ENCODE measurements around the gene PPFIBP2. TPM values are rescaled to one million over a fixed set of nuclear protein-coding genes. Genes with fewer than 3 reads are reported as not detected.

PPFIBP2 gene
- total RNA-seq, 3 donors from 2014 or later: 2.6 to 5.4 (median 3.5) TPM

GRCh38 chr11:7544021-7544420 lies 30.2 kb downstream of the PPFIBP2 start:
- Mint-ChIP-seq H3K36me3 (ENCODE audit: insufficient read depth) (peaks cover 2% of the 10 kb centered on the region), H3K4me1 (ENCODE audit: low read depth) (peaks cover 3% of the 10 kb centered on the region), H3K9me3 (no peaks in the 10 kb centered on the region)

GRCh38 chr11:7545611-7546010 lies 31.8 kb downstream of the PPFIBP2 start:
- Mint-ChIP-seq H3K9me3 (no peaks in the 10 kb centered on the region), H3K36me3 (ENCODE audit: insufficient read depth) (peaks cover 8% of the 10 kb centered on the region), H3K27me3 (ENCODE audit: low read depth) (peaks cover 2% of the 10 kb centered on the region), H3K4me3 (no peak overlapping the region), H3K4me1 (ENCODE audit: low read depth) (no peaks in the 10 kb centered on the region)
- DNase-seq (no peak), ATAC-seq (no peak)

More at GRCh38 chr11:7544021-7544420, 30.2 kb downstream of the PPFIBP2 start:
- DNase-seq: no peak
- peaks cover 2% of the 10 kb centered on the region for H3K27me3 Mint-ChIP-seq (ENCODE audit: low read depth)
- no peak for ATAC-seq
- H3K4me3 Mint-ChIP-seq: no peak overlapping the region

GRCh38 chr11:7546324-7546791 lies 32.6 kb downstream of the PPFIBP2 start:
- H3K36me3 Mint-ChIP-seq (ENCODE audit: insufficient read depth): peaks cover 8% of the 10 kb centered on the region
- ATAC-seq (no peak), DNase-seq (no peak)
- no peak overlapping the region for H3K4me3 Mint-ChIP-seq
- no peaks in the 10 kb centered on the region for H3K4me1 Mint-ChIP-seq (ENCODE audit: low read depth)
- no peaks in the 10 kb centered on the region for H3K9me3 Mint-ChIP-seq
- H3K27me3 Mint-ChIP-seq (ENCODE audit: low read depth): peaks cover 2% of the 10 kb centered on the region

- Mint-ChIP-seq H3K36me3 (ENCODE audit: insufficient read depth) (peaks cover 14% of the 10 kb centered on the region), H3K9me3 (no peaks in the 10 kb centered on the region), H3K4me1 (ENCODE audit: low read depth) (no peaks in the 10 kb centered on the region), H3K27me3 (ENCODE audit: low read depth) (peaks cover 2% of the 10 kb centered on the region), H3K4me3 (no peak overlapping the region)
- ATAC-seq (no peak), DNase-seq (no peak)
Observed at GRCh38 chr11:7547687-7548086, 33.9 kb downstream of the PPFIBP2 start.

GRCh38 chr11:7548659-7549274 lies 35.0 kb downstream of the PPFIBP2 start:
- Mint-ChIP-seq H3K36me3 (ENCODE audit: insufficient read depth) (peaks cover 17% of the 10 kb centered on the region), H3K4me3 (no peak overlapping the region), H3K27me3 (ENCODE audit: low read depth) (peaks cover 2% of the 10 kb centered on the region), H3K9me3 (no peaks in the 10 kb centered on the region), H3K4me1 (ENCODE audit: low read depth) (no peaks in the 10 kb centered on the region)
- ATAC-seq (peak in 1 of 2 donors; percentile 72), DNase-seq (no peak)

- Mint-ChIP-seq H3K4me1 (ENCODE audit: low read depth) (no peaks in the 10 kb centered on the region), H3K36me3 (ENCODE audit: insufficient read depth) (peaks cover 16% of the 10 kb centered on the region), H3K4me3 (no peak overlapping the region), H3K27me3 (ENCODE audit: low read depth) (peaks cover 2% of the 10 kb centered on the region), H3K9me3 (no peaks in the 10 kb centered on the region)
- ATAC-seq: no peak
- no peak for DNase-seq
Observed at GRCh38 chr11:7549681-7550080, 35.9 kb downstream of the PPFIBP2 start.

GRCh38 chr11:7551571-7551970 lies 37.8 kb downstream of the PPFIBP2 start:
- no peaks in the 10 kb centered on the region for H3K4me1 Mint-ChIP-seq (ENCODE audit: low read depth)
- DNase-seq (no peak), ATAC-seq (no peak)
- no peaks in the 10 kb centered on the region for H3K9me3 Mint-ChIP-seq
- no peaks in the 10 kb centered on the region for H3K27me3 Mint-ChIP-seq (ENCODE audit: low read depth)
- no peak overlapping the region for H3K4me3 Mint-ChIP-seq
- H3K36me3 Mint-ChIP-seq (ENCODE audit: insufficient read depth): peaks cover 17% of the 10 kb centered on the region

- Mint-ChIP-seq H3K27me3 (ENCODE audit: low read depth) (no peaks in the 10 kb centered on the region), H3K4me3 (no peak overlapping the region), H3K36me3 (ENCODE audit: insufficient read depth) (peaks cover 17% of the 10 kb centered on the region), H3K4me1 (ENCODE audit: low read depth) (no peaks in the 10 kb centered on the region), H3K9me3 (no peaks in the 10 kb centered on the region)
- ATAC-seq (no peak), DNase-seq (no peak)
Observed at GRCh38 chr11:7552666-7553065, 38.9 kb downstream of the PPFIBP2 start.

GRCh38 chr11:7555052-7555699 lies 41.4 kb downstream of the PPFIBP2 start:
- no peak overlapping the region for H3K4me3 Mint-ChIP-seq
- H3K4me1 Mint-ChIP-seq (ENCODE audit: low read depth): no peaks in the 10 kb centered on the region
- H3K27me3 Mint-ChIP-seq (ENCODE audit: low read depth): no peaks in the 10 kb centered on the region
- peaks cover 11% of the 10 kb centered on the region for H3K36me3 Mint-ChIP-seq (ENCODE audit: insufficient read depth)
- no peak for ATAC-seq
- DNase-seq: no peak
- no peaks in the 10 kb centered on the region for H3K9me3 Mint-ChIP-seq

- peaks cover 2% of the 10 kb centered on the region for H3K36me3 Mint-ChIP-seq (ENCODE audit: insufficient read depth)
- no peak for DNase-seq
- no peaks in the 10 kb centered on the region for H3K9me3 Mint-ChIP-seq
Observed at GRCh38 chr11:7558046-7558445, 44.2 kb downstream of the PPFIBP2 start.

GRCh38 chr11:7559398-7560283 lies 45.8 kb downstream of the PPFIBP2 start:
- H3K4me1 Mint-ChIP-seq (ENCODE audit: low read depth): no peaks in the 10 kb centered on the region
- no peak for ATAC-seq
- no peaks in the 10 kb centered on the region for H3K9me3 Mint-ChIP-seq
- no peak overlapping the region for H3K4me3 Mint-ChIP-seq
- no peaks in the 10 kb centered on the region for H3K27me3 Mint-ChIP-seq (ENCODE audit: low read depth)
- DNase-seq: no peak
- H3K36me3 Mint-ChIP-seq (ENCODE audit: insufficient read depth): peaks cover 5% of the 10 kb centered on the region

More at GRCh38 chr11:7558046-7558445, 44.2 kb downstream of the PPFIBP2 start:
- Mint-ChIP-seq H3K4me3 (no peak overlapping the region), H3K27me3 (ENCODE audit: low read depth) (no peaks in the 10 kb centered on the region), H3K4me1 (ENCODE audit: low read depth) (no peaks in the 10 kb centered on the region)
- ATAC-seq: no peak

- H3K9me3 Mint-ChIP-seq: no peaks in the 10 kb centered on the region
- no peaks in the 10 kb centered on the region for H3K4me1 Mint-ChIP-seq (ENCODE audit: low read depth)
- no peak for ATAC-seq
- DNase-seq: no peak
- H3K27me3 Mint-ChIP-seq (ENCODE audit: low read depth): no peaks in the 10 kb centered on the region
- no peak overlapping the region for H3K4me3 Mint-ChIP-seq
- H3K36me3 Mint-ChIP-seq (ENCODE audit: insufficient read depth): peaks cover 8% of the 10 kb centered on the region
Observed at GRCh38 chr11:7561562-7561961, 47.8 kb downstream of the PPFIBP2 start.

- peaks cover 14% of the 10 kb centered on the region for H3K36me3 Mint-ChIP-seq (ENCODE audit: insufficient read depth)
- no peak for DNase-seq
- no peak overlapping the region for H3K4me3 Mint-ChIP-seq
- H3K4me1 Mint-ChIP-seq (ENCODE audit: low read depth): no peaks in the 10 kb centered on the region
- ATAC-seq: no peak
- H3K9me3 Mint-ChIP-seq: peaks cover 6% of the 10 kb centered on the region
- H3K27me3 Mint-ChIP-seq (ENCODE audit: low read depth): peaks cover 2% of the 10 kb centered on the region
Observed at GRCh38 chr11:7563281-7563680, 49.5 kb downstream of the PPFIBP2 start.

- Mint-ChIP-seq H3K4me3 (no peak overlapping the region), H3K9me3 (peaks cover 6% of the 10 kb centered on the region), H3K4me1 (ENCODE audit: low read depth) (no peaks in the 10 kb centered on the region), H3K27me3 (ENCODE audit: low read depth) (peaks cover 2% of the 10 kb centered on the region), H3K36me3 (ENCODE audit: insufficient read depth) (peaks cover 16% of the 10 kb centered on the region)
- DNase-seq (no peak), ATAC-seq (no peak)
Observed at GRCh38 chr11:7564803-7565202, 51.0 kb downstream of the PPFIBP2 start.

All from activated T-cell treated with anti-CD3 and anti-CD28 coated beads, Interleukin-2, amount 50 U/mL, for 4 hours (primary cell).